ENCODE measurements around the gene CAMK2B.

DNA sequence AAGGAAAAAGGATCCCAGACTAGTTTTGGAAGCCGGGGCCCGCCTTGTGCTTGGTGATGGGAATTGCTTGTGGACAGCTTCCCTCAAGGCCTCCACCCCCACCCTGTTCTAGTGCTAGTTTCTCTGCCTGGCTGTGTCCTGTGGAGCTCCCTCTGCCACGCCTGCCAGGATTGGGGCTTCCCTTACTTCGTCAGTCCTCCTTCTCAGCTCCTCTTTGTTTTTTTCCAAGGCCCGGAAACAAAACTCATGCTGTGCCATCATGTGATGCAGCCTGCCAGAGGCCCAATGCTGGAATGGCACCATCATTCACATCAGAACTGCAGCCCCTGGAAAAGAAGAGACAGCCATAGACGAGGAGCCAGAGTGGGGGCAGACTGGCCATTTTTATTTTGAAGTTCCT, 113.4 kb downstream of the CAMK2B start:
- no peak for TF ChIP-seq POLR2A (IDR thresholded peaks at IDR 0.05; ENCODE audit: low read depth, low read length)
- no peak for TF ChIP-seq POLR2AphosphoS5 (IDR thresholded peaks at IDR 0.05; ENCODE audit: low read depth, low read length)
- no peak for TF ChIP-seq TAF1 (IDR thresholded peaks at IDR 0.05; ENCODE audit: low read depth, low read length)
- no peak for TF ChIP-seq SPI1 (IDR thresholded peaks at IDR 0.05; ENCODE audit: low read depth, low read length)
- no peak for TF ChIP-seq POU2F2 (IDR thresholded peaks at IDR 0.05; ENCODE audit: low read depth, low read length)
- TF ChIP-seq PAX5 (IDR thresholded peaks at IDR 0.05; ENCODE audit: insufficient read depth, low read length, severe bottlenecking): no peak
